GM18507 (cell line): ENCODE results near the gene TRAP1.
"Not testable (repeated sequence)": the region's sequence is repeated elsewhere in the genome, so short reads cannot be mapped to it uniquely, and the experiment has no call there.

Source experiments
- DNase-seq: peaks from one replicate; pipeline ENCODE4 v3.0.0; 2011; ENCODE audit warnings: low read depth; ENCODE audit not compliant: insufficient read length; ENCODE audit errors: extremely low spot score
- FAIRE-seq: peaks from 2 replicates; lab custom pipeline; 2011; peaks lifted over from hg19 to GRCh38; lab: Jason Lieb, UNC

Gene TRAP1

GRCh38 chr16:3718019-3718391 is 681 bp upstream of the TRAP1 start:
- no peak for DNase-seq
- no peak for FAIRE-seq

- FAIRE-seq, result no peak
These were observed 491 bp downstream of the TRAP1 start for GRCh38 chr16:3716831-3717234.

DNA sequence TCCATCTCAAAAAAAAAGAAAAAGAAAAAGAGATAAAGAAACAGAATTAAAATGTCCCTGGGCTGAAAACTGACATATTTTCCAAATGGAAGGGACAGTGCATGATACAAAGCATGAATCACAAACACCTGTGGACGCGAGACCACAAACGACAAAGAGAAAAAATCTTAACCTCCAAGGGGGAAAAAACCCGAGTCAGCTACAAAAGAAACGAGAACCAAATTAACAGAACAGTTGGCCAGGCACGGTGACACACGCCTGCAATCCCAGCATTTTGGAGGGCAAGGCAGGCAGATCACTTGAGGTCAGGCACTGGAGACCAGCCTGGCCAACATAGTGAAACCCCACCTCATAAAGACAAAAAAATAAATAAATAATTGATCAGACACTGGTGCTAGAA is 1.9 kb downstream of the TRAP1 start:
- DNase-seq (no peak), FAIRE-seq (no peak)

More at GRCh38 chr16:3716831-3717234, 491 bp downstream of the TRAP1 start:
- DNase-seq, result peak; percentile 9

DNA sequence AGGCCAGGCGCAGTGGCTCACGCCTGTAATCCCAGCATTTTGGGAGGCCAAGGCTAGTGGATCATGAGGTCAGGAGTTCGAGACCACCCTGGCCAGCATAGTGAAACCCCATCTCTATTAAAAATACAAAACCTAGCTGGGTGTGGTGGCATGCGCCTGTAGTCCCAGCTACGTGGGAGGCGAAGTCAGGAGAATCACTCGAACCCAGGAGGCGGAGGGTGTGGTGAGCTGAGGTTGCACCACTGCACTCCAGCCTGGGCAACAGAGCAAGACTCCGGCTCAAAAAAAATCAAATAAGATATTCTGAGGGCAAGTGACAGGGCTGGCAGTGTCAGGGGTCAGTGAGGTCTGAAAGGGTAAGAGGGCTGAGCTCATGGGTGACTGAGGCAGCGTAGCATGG is 2.9 kb downstream of the TRAP1 start:
- FAIRE-seq, DNase-seq: not testable (repeated sequence)

DNA sequence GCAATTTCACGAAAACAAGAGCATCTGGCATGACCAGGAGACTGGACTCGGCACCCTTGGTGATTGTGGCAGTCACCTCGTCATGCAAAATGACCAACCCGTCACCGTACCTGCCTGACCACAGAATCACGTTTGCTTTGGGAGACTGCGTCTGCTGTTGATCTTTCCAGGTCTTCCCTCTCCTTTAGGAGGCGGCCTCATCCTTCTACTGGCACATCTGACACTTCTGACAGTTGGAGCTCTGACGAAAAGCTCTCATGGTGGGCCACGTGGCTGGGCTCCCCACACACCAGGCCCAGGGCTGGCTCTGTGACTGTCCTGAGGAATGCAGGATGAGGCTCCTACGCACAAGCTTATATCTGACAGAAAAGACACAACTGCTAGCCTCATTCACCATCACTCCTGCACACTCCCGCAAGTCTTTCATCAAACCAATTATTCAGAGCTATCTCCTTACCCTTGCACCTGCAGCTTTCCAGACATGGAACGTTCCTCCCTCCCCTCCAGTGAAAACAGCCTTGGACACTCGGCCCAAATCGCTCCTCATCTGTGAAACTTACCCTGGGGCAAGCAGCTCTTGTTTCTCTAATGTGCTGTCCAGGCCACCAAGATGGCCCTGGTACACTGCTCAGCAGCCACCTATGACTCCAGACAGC is 3.6 kb downstream of the TRAP1 start:
- FAIRE-seq (no peak), DNase-seq (no peak)

DNA sequence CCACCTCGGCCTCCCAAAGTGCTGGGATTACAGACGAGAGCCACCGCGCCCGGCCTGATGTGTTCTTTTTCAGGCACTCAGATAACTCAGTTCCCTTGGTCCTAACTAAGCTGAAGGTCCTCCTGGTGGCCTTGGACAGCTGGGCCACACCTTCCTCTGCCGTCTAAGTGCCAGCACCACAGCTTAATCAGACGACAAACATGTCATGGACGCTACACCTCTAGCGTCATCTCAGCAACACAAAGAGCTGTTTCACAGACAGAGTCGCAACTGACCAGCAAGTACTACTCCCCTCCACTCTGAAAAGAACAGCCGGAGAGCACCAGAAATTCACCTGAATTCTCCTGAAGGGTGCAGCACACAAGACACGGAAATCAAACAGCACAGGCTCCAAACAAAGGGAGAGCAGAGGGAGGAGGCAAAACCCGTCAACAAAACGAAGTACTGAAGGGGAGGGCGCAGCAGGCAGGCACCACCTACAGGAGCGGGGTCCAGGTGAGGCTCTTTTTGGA is 4.4 kb downstream of the TRAP1 start:
- FAIRE-seq, result no peak
- no peak for DNase-seq

DNA sequence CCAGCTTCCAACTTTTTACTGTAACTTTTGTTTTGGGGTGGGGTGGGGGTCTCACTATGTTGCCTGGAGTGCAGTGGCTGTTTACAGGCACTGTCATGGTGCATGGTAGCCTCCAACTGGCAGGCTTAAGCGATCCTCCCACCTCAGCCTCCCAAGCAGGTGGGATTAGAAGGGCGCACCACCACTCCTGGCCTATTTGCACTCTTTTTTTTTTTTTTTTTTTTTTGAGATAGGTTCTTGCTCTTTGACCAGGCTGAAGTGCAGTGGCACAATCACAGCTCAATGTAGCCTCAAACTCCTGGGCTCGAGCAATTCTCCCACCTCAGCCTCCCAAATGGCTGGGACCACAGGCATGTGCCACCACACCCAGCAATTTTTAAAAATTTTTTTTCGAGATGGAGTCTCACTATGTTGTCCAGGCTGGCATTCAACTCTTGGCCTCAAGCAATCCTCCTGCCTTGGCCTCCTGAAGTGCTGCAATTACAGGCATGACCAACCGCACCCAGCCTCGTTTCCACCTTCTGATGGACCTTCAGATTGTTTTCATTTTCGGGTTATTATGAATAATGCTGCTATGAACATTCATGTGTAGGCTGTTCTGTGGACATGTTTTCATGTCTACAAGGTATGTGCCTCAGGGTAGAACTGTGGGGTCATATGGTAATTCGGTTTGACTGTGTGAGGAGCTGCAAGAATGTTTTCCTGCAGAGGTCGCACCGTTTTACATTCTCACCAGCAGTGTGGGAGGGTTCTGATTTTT is 10.9 kb downstream of the TRAP1 start:
- no peak for FAIRE-seq
- no peak for DNase-seq

DNA sequence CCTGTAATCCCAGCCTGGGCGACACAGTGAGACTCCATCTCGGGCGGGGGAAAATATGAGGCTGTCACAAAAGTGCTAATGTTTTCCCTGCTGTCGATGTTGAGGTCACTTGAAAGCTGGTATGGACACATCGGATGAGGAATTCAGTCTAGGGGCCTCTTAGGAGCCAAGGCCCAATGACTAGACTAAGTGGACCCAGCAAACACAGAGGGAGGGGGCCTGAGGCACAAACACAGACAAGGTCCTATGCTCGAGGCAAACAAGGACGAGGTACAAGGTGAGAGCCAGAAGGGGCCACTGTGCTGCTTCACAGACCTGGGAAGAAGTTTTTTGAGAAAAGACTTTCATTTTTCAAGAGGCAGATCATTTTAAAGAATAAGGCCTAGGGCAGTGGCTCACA is 15.2 kb downstream of the TRAP1 start:
- no peak for FAIRE-seq
- no peak for DNase-seq

GRCh38 chr16:3701531-3701930 is 15.8 kb downstream of the TRAP1 start:
- FAIRE-seq (no peak), DNase-seq (no peak)

DNA sequence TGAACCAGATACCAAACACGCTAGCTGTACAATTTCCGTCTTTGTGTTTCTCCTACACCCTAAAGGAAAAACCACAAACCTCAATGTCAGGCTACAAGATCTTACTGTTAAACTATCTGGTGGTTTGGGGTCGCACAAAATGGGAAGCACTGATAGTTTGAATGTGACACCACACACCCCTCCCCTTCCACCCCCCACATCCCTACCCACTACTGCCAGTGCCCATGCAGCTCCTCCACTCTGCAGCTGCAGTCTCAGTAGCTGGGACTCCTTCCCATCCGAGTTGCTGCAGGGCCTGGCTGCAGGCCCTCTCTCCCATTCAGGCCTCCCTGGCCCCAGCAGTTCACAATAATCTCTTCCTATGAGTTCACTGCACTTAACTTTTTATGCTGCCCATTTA is 18.4 kb downstream of the TRAP1 start:
- DNase-seq (no peak), FAIRE-seq (no peak)

DNA sequence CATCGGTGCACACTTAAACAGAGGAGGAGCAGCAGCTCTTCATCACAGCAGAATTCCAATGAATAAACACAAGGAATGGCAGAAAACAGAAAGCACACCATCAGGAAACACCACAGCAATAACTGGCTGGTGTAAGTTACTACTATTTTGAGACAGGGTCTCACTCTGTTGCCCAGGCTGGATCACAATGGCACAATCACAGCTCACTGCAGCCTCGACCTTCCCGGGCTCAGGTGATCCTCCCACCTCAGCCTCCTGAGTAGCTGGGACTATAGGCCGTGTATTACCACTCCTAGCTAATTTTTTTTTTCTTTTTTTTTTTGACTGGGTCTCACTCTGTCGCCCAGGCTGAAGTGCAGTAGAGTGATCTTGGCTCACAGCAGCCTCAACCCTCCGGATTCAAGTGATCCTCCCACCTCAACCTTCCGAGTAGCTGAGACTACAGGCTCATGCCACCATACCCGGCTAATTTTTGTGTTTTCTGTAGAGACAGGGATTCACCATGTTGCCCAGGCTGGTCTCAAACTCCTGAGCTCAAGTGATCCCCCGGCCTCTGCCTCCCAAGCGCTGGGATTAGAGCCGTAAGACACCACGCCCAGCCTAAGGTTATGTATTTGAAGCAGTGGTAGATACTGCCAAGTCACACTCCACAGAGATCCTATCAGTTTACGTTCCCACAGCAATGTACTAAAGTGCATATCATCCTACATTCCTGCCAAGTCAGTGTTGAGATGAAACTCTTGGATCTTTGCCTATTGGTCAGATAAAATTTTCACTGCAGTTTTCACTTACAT is 20.7 kb downstream of the TRAP1 start:
- DNase-seq, result no peak
- no peak for FAIRE-seq

DNA sequence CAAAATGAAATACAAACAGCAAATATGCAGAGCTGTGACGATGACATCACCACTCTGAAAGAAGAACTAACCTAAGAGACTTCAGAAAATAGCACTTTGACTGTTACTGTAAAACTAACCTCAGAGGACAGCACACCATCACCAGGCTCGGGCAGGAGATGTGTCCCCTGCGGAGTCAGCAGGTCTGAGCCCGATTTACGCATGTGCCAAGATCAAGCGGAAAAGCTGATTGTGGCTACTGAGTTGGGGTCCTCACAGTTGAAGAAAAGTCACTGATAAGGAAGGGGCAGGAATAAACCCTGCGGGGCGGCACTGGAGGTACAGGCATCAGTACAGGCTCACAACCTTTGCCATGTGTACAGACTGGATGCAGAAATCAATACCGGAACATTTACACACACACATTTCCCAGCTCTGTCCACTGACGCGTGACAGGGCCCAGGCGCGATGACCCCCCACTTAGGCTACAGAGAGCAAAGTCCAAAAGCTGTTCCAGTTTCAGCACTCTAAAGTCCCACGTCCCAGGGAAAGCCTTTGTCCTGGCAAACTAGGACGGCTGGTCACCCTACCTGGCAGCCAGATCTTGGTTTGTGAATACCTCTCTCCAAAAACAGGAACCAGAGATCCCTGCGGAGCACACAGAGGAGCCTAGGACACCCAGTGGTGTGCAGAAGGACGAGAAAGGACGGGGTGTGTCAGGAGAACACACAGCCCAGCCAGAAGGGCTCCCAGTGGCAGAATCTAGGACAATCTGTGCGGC is 21.5 kb downstream of the TRAP1 start:
- DNase-seq (no peak), FAIRE-seq (no peak)

- no peak for DNase-seq
- no peak for FAIRE-seq
These were observed 23.3 kb downstream of the TRAP1 start for GRCh38 chr16:3694051-3694450.

DNA sequence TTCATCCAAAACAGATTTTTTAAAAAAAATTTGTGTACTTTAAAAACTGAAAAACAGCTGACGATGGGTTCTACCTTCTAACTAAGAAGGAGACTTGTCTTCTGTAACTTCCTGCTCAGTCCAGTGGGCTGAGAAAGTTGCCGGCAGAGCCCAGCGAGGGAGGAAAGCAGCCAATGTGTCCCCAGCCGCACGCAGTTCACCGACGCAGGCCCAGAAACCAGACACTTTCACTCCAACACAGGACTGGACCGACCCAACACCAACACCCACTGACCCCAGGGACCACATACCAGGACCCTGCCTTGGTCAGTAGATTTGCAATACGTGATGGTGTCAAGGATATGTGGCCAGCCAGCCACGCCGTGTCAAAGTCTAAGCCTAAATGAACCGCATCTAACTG is 25.6 kb downstream of the TRAP1 start:
- FAIRE-seq, result no peak
- DNase-seq, result no peak

DNA sequence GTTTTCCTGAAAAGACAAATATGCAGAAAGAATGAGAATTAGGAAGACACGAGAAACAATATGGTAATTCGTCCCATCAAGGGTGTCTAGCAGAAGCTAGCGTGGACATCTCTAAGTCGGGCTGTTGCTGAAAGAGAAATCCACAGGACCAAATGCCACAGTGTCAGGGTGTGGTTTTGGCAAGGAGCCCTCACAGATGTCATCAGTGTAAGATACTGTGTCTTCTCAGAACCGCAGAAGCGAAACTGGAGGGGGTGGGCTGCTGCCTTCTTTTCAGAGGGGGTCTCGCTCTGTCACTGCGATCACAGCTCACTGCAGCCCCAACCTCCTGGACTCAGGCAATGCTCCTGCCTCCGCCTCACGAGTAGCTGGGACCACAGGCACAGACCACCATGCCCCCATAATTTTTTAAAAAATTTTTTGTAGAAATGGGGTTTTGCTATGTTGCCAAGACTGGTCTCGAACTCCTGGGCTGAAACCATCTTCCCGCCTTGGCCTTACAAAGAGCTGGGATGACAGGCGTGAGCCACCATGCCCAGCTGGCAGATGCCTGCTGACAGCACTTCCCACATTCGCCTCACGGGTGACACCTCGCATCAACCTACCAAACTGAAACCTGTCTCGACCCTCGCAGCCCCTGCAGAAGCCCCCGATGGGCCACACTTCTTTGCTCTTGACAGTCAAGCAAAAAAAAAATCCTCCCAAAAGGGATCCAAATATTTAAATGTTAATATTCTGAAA is 26.2 kb downstream of the TRAP1 start:
- DNase-seq (no peak), FAIRE-seq (no peak)

GRCh38 chr16:3690470-3690928 is 26.8 kb downstream of the TRAP1 start:
- FAIRE-seq (peak; percentile 85), DNase-seq (peak; percentile 77)

GRCh38 chr16:3689731-3690130 is 27.6 kb downstream of the TRAP1 start:
- FAIRE-seq (no peak), DNase-seq (no peak)

DNA sequence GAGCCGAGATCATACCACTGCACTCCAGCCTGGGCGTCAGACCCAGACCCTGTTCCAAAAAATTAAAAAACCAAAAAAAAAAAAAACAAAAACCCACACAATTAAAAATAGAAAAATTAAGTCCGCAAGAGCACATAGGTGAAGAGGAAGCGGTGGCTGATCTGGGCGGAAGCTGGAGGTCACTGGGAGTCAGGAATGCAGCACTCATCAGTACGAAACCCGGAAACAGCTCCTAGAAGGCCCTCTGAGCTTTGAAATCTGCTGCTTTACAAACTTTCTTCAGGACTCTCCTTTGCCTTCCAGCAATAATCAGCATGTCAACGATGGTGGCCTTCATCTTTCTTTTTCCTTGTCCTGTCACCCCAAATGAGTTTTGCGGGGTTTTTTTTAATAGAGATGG is 29.5 kb downstream of the TRAP1 start:
- no peak for FAIRE-seq

GRCh38 chr16:3687021-3687420 is 30.3 kb downstream of the TRAP1 start:
- DNase-seq (no peak), FAIRE-seq (no peak)

More for the DNA sequence above, 29.5 kb downstream of the TRAP1 start:
- no peak for DNase-seq
